Stomach (tissue), 9 donors: ENCODE results near the gene OLFM1. TPM values are rescaled to one million over a fixed set of nuclear protein-coding genes. Genes with fewer than 3 reads are reported as not detected.

Experiments used
- DNase-seq, 2 donors: peaks; one replicate each; pipeline versions ENCODE4 v3.0.0 to v3.0.0-alpha.2; 2013 to 2019
- H3K27ac ChIP-seq, 5 donors: fragments of 200-600 bp in 4 of 5; sonication (generic) in 4 of 5; one replicate each; pipeline ENCODE4 v1.5.1; 2013 to 2019; ENCODE audit warnings: mild to moderate bottlenecking in 1 of 5, moderate library complexity in 1 of 5
- H3K27me3 ChIP-seq, 3 donors: fragments of 200-600 bp; sonication (generic); one replicate each; pipeline ENCODE4 v1.5.1; 2017 to 2019; ENCODE audit warnings: mixed run types in 1 of 3
- H3K36me3 ChIP-seq, 4 donors: fragments of 200-600 bp; sonication (generic); 1 replicate in 3 of 4; 2 replicates in 1 of 4; pipeline ENCODE4 v1.5.1; 2016 to 2019
- H3K4me1 ChIP-seq, 4 donors: fragments of 200-600 bp; sonication (generic); one replicate each; pipeline ENCODE4 v1.5.1; 2016 to 2019
- H3K4me3 ChIP-seq, 4 donors: fragments of 200-600 bp; sonication (generic) in 3 of 4; one replicate each; pipeline ENCODE4 v1.5.1; 2016 to 2019; ENCODE audit warnings: mild to moderate bottlenecking in 1 of 4
- H3K9me3 ChIP-seq, 4 donors: fragments of 200-600 bp; sonication (generic); one replicate each; pipeline ENCODE4 v1.5.1; 2016 to 2019
- EP300 ChIP-seq: sonication (generic); formaldehyde crosslinking; IDR thresholded peaks from one replicate; pipeline ENCODE4 v1.6.1; 2017; ENCODE audit warnings: antibody characterized with exemption
- POLR2A ChIP-seq, 4 donors: fragments of 450-650 bp; IDR thresholded peaks; one replicate each; pipeline ENCODE4 v1.6.1; 2016; ENCODE audit warnings: antibody characterized with exemption in 4 of 4, control low read depth in 2 of 4, mild to moderate bottlenecking in 1 of 4, moderate library complexity in 1 of 4
- POLR2AphosphoS5 ChIP-seq, 3 donors: sonication (generic); formaldehyde crosslinking; IDR thresholded peaks; one replicate each; pipeline ENCODE4 v1.6.1; 2016; ENCODE audit warnings: antibody characterized with exemption in 3 of 3
- WGBS, 5 donors: extraction: QIAGEN DNeasy Blood & Tissue Kit in 3 of 5; methylation state at CpG; one replicate each; pipeline versions ENCODE4 v1.1.5 to v1.1.7; 2013 to 2018; 5-methylcytosine and 5-hydroxymethylcytosine counted together
- intact Hi-C: fragments of 100-400 bp; cut with DNase I; formaldehyde crosslinking; loops from one replicate; pipeline ENCODE4 v1.15.1; 2023; ENCODE audit warnings: low total_unique reads
- polyA plus RNA-seq, 3 donors: library from polyadenylated mRNA; stranded (reverse); fragments of 200-250 nt; gene quantifications; one replicate each; pipeline ENCODE4 v1.2.3, GENCODE V29; 2013
- total RNA-seq, 5 donors: library from RNA; depleted of rRNA; stranded (reverse); fragments of >200 nt; gene quantifications; one replicate each; pipeline versions ENCODE4 v1.1.0 to v1.2.3, GENCODE V29; 2014 to 2016
- TF ChIP-seq, protein P1 (sequence below), 7 experiments: fragments of 450-650 bp in 4 of 7; fragments of 200-600 bp in 3 of 7; sonication (generic) in 3 of 7; IDR thresholded peaks; one replicate each; pipeline ENCODE4 v1.5.1; 2016 to 2019; ENCODE audit warnings: antibody characterized with exemption in 7 of 7, control low read depth in 2 of 7, mild to moderate bottlenecking in 1 of 7
- donor health status: healthy with polysubstance abuse.
- donor health status: Bipolar disorder and iron deficiency.
- donor health status: healthy.

The OLFM1 gene
- total and polyA plus RNA-seq, 8 donors = 0.29 to 58.3 (median 10.5) TPM; not detected in 1

DNA sequence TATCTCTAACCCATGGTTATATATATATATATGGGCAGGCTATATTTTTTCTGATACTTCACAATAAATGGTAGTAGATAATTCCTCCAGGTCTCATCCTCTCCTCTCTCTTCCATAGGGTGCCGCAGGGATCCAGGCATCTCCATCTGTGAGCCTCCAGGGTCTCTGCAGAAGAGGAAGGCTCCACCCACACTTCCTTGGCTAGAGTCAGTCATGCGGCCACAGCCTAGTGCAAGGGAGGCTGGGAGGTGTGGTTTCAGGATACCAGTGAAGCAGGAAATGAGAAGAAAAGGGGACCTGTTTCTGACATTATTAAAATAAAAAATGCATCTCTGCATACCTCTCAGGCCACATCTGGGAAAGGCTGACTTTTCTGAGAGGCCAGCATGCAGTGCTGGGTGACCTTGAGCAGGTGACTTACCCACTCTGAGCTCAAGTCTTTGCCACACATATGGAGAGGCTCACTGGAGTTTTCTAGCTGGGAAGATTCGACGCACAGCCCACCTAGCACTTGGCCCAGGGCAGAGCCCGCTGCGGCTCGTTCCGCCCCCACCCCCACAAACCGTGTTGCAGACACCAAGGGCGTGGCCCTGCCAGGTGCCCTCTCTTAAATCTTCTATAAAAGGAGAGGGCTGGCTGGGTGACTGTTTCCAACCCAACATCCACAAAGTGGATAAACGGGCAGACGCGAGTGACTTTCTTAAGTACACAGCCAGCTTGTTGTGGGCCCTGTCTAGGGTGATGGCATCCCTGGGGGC, 47.9 kb downstream of the OLFM1 start:
- no peaks in the 10 kb centered on the region for H3K36me3 ChIP-seq
- 77 to 86% (median 80%) methylated on average over 13 of the region's 13 CpGs for WGBS, 5 donors
- H3K9me3 ChIP-seq = peaks cover 0 to 7% (median 4%) of the 10 kb centered on the region in 4 donors
- H3K4me3 ChIP-seq = no peak overlapping the region
- peaks cover 0 to 85% (median 0%) of the 10 kb centered on the region in 3 donors for H3K27me3 ChIP-seq
- H3K4me1 ChIP-seq = peaks cover 0 to 8% (median 2%) of the 10 kb centered on the region in 4 donors
- no peak for DNase-seq
- H3K27ac ChIP-seq = no peak overlapping the region
- TF ChIP-seq, protein P1, sequence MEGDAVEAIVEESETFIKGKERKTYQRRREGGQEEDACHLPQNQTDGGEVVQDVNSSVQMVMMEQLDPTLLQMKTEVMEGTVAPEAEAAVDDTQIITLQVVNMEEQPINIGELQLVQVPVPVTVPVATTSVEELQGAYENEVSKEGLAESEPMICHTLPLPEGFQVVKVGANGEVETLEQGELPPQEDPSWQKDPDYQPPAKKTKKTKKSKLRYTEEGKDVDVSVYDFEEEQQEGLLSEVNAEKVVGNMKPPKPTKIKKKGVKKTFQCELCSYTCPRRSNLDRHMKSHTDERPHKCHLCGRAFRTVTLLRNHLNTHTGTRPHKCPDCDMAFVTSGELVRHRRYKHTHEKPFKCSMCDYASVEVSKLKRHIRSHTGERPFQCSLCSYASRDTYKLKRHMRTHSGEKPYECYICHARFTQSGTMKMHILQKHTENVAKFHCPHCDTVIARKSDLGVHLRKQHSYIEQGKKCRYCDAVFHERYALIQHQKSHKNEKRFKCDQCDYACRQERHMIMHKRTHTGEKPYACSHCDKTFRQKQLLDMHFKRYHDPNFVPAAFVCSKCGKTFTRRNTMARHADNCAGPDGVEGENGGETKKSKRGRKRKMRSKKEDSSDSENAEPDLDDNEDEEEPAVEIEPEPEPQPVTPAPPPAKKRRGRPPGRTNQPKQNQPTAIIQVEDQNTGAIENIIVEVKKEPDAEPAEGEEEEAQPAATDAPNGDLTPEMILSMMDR (IDR thresholded peaks at IDR 0.05) = no peak
- intact Hi-C loops = no loop called here

DNA sequence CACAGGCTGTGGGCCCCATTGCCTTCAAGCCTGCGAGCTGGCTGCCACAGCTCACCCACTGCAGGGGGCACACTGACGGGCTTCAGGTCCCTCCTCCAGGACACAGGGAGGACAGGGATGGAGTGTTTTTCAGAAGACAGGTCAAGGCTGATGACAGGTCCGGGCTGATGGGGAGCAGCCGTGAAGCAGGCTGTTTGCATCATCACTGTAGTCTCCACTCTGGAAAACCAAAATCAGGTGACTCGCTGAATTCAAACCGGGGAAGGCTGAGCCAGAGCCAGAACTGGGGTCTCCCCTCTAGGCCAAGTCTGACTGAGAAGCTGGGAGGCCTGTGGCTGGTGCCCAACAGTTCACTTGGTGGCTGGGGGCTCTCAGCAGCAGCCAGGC, 48.5 kb downstream of the OLFM1 start:
- no peak for TF ChIP-seq EP300
- TF ChIP-seq, protein P1 (IDR thresholded peaks at IDR 0.05) = no peak
- no peak for TF ChIP-seq POLR2AphosphoS5 (IDR thresholded peaks at IDR 0.05)
- no peak for TF ChIP-seq POLR2A (IDR thresholded peaks at IDR 0.05)
- no peak for DNase-seq
- peaks cover 0 to 7% (median 4%) of the 10 kb centered on the region in 4 donors for H3K9me3 ChIP-seq
- WGBS, 5 donors = 61 to 81% (median 70%) methylated on average over 5 to 6 of the region's 6 CpGs
- peaks cover 0 to 8% (median 2%) of the 10 kb centered on the region in 4 donors for H3K4me1 ChIP-seq
- H3K4me3 ChIP-seq = no peak overlapping the region
- intact Hi-C loops = no loop called here
- no peak overlapping the region for H3K27ac ChIP-seq
- peaks cover 0 to 85% (median 0%) of the 10 kb centered on the region in 3 donors for H3K27me3 ChIP-seq
- no peaks in the 10 kb centered on the region for H3K36me3 ChIP-seq

DNA sequence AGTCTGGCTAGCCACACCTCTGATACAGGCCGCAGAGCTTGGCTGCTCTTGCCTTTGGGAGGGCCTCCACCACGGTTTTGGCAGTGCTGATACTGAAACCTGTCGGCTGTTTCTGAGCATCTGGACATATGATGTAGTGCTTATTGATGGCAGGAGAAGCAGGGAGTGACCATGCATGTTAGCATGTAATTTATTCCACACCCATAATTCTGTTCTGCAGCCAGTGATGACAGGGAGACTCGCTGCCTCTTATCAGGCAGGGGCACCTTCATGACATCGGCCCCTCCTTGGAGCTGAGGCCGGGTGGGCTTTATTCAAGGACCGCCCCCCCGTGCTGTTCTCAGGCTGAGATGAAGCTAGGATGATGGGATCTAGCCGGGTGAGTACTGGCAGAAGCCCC, 49.0 kb downstream of the OLFM1 start:
- no peaks in the 10 kb centered on the region for H3K36me3 ChIP-seq
- no peak overlapping the region for H3K4me3 ChIP-seq
- H3K9me3 ChIP-seq = peaks cover 0 to 7% (median 4%) of the 10 kb centered on the region in 4 donors
- no peak overlapping the region for H3K27ac ChIP-seq
- peaks cover 0 to 8% (median 2%) of the 10 kb centered on the region in 4 donors for H3K4me1 ChIP-seq
- intact Hi-C loops = no loop called here
- TF ChIP-seq POLR2A (IDR thresholded peaks at IDR 0.05) (no peak), POLR2AphosphoS5 (IDR thresholded peaks at IDR 0.05) (no peak), EP300 (no peak)
- TF ChIP-seq, protein P1 (IDR thresholded peaks at IDR 0.05) = no peak
- 49 to 56% (median 50%) methylated on average over 8 to 9 of the region's 9 CpGs for WGBS, 5 donors
- peaks cover 0 to 80% (median 0%) of the 10 kb centered on the region in 3 donors for H3K27me3 ChIP-seq
- DNase-seq = no peak

DNA sequence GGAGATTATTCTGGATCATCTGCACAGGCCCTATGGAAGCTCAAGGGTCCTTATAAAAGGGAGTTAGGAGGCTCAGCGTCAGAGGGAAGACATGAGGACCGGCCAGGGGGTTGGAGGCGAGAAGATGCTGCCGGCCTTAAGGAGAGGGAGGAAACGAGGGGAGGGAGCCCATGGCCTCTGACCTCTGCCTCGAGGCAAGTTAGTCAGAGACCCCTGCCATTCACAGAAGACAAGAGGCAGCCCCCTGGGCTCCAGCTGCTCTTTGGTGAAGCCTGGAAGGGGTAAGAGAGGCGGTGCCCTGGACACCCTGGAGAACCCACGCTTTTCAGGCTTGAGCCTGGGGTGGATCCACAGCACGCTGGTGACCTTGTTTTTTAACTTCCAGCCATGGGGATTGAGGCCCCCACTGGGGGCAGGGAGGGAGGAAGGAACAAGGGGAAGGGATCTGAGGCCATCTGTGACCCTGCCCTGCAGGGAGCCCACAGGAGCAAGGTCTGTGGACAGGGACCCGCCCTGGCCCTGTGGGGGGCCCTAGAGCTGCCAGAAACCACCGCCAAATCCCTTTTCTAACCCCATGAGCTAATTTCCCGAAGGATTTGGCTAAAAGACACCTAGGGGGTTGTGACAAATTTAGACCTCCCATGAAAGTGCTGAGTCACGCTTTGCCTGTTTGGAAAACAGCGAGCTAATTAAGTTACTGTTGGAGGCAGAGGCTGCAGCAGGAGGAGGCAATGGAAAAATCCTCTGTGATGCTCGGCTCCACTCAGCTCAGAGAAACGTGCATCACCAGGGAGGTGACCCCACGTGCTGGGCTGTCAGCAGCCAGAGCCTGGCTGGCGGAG, 49.7 kb downstream of the OLFM1 start:
- no peak for TF ChIP-seq POLR2A (IDR thresholded peaks at IDR 0.05)
- TF ChIP-seq, protein P1 (IDR thresholded peaks at IDR 0.05) = no peak
- TF ChIP-seq POLR2AphosphoS5 (IDR thresholded peaks at IDR 0.05) = no peak
- TF ChIP-seq EP300 = no peak
- intact Hi-C loops = no loop called here
- Histone ChIP-seq H3K27me3 (peaks cover 0 to 73% (median 0%) of the 10 kb centered on the region in 3 donors), H3K4me3 (no peak overlapping the region), H3K27ac (no peak overlapping the region), H3K4me1 (peaks cover 0 to 8% (median 2%) of the 10 kb centered on the region in 4 donors), H3K36me3 (no peaks in the 10 kb centered on the region), H3K9me3 (peaks cover 0 to 7% (median 4%) of the 10 kb centered on the region in 4 donors)
- WGBS, 5 donors = 25 to 40% (median 32%) methylated on average over 17 to 18 of the region's 18 CpGs
- peak in 1 of 2 donors; percentile 51 for DNase-seq
